OCI-LY7 (cell line): ENCODE data around the gene PIP4K2A. TPM values are rescaled to one million over a fixed set of nuclear protein-coding genes. Genes with fewer than 3 reads are reported as not detected.

Experiments
- BruUV-seq: library from RNA; stranded (reverse); fragments of 400-500 nt; replicated peaks from 2 replicates; lab custom pipeline; 2021; lab: Mats Ljungman, UMichigan
- CTCF ChIA-PET: fragments of 300-600 bp; sonication (Branson Sonifier 250); formaldehyde crosslinking; loops from one replicate; lab custom pipeline; 2022; ENCODE audit warnings: antibody characterized with exemption; ENCODE audit not compliant: unreplicated experiment; lab: Charles Lee
- POLR2A ChIA-PET: fragments of 300-600 bp; sonication (Branson Sonifier 250); formaldehyde crosslinking; loops from one replicate; lab custom pipeline; 2022; ENCODE audit warnings: antibody characterized with exemption; lab: Charles Lee
- DNase-seq: peaks from one replicate; pipeline ENCODE4 v3.0.0-alpha.2; 2015; ENCODE audit warnings: low spot score
- H2AFZ ChIP-seq: fragments of 200-600 bp; sonication (generic), shearing (Covaris generic); 2 replicates; pipeline ENCODE4 v1.6.1; 2014; ENCODE audit warnings: mild to moderate bottlenecking, antibody characterized with exemption, low read length, moderate library complexity
- H3K27ac ChIP-seq: fragments of 200-600 bp; sonication (generic); 2 replicates; pipeline ENCODE4 v1.5.1; 2014; ENCODE audit warnings: mixed run types, low read depth, mild to moderate bottlenecking, moderate library complexity, low read length, inconsistent platforms; ENCODE audit not compliant: poor library complexity, severe bottlenecking
- H3K36me3 ChIP-seq: fragments of 200-600 bp; sonication (generic); 2 replicates; pipeline ENCODE4 v1.6.1; 2014; ENCODE audit warnings: mild to moderate bottlenecking, antibody characterized with exemption, low read length, moderate library complexity, mixed read lengths; ENCODE audit not compliant: insufficient read depth
- H3K4me1 ChIP-seq: fragments of 200-600 bp; sonication (generic); 2 replicates; pipeline ENCODE4 v1.5.1; 2014; ENCODE audit warnings: mild to moderate bottlenecking, low read length; ENCODE audit not compliant: insufficient read depth, poor library complexity, severe bottlenecking
- H3K4me2 ChIP-seq: fragments of 200-600 bp; sonication (generic); 2 replicates; pipeline ENCODE4 v1.6.1; 2014; ENCODE audit warnings: mild to moderate bottlenecking, low read length
- H3K4me3 ChIP-seq: fragments of 200-600 bp; sonication (generic); 2 replicates; pipeline ENCODE4 v1.5.1; 2014; ENCODE audit warnings: mild to moderate bottlenecking, low read depth, low read length; ENCODE audit not compliant: poor library complexity, severe bottlenecking
- H3K79me2 ChIP-seq: fragments of 200-600 bp; sonication (generic); 2 replicates; pipeline ENCODE4 v1.6.1; 2016; ENCODE audit warnings: low read depth, mild to moderate bottlenecking, low read length, moderate library complexity, mixed read lengths; ENCODE audit not compliant: insufficient read depth
- H3K9me2 ChIP-seq: fragments of 200-600 bp; sonication (generic); 2 replicates; pipeline ENCODE4 v1.6.1; 2016; ENCODE audit warnings: mild to moderate bottlenecking, low read length, mixed read lengths; ENCODE audit not compliant: insufficient read depth
- H3K9me3 ChIP-seq: fragments of 200-600 bp; sonication (generic); 2 replicates; pipeline ENCODE4 v1.6.1; 2014; ENCODE audit warnings: mild to moderate bottlenecking, mixed run types, low read length, mixed read lengths
- H4K20me1 ChIP-seq: fragments of 200-600 bp; sonication (generic); 2 replicates; pipeline ENCODE4 v1.6.1; 2014; ENCODE audit warnings: mild to moderate bottlenecking, antibody characterized with exemption, low read length, moderate library complexity, mixed read lengths; ENCODE audit not compliant: insufficient read depth
- EZH2phosphoT487 ChIP-seq: fragments of 200-600 bp; sonication (generic); IDR thresholded peaks from 2 replicates; pipeline ENCODE4 v1.6.1; 2018; ENCODE audit warnings: low read depth, borderline replicate concordance, mild to moderate bottlenecking, mixed run types, antibody characterized with exemption, low read length, moderate library complexity, mixed read lengths
- intact Hi-C: fragments of 100-400 bp; cut with micrococcal nuclease; formaldehyde crosslinking; loops from one replicate; pipeline ENCODE4 v1.10.0; 2022; ENCODE audit not compliant: unreplicated experiment
- total RNA-seq, 2 experiments: library from RNA; depleted of rRNA in 1 of 2; stranded (reverse); fragments of >200 nt in 1 of 2; shearing (Covaris generic) in 1 of 2; gene quantifications; 2 replicates each; pipeline ENCODE4 v1.2.3, GENCODE V29; 2014 to 2022
- TF ChIP-seq, protein P1 (sequence below): fragments of 200-600 bp; sonication (generic); conservative IDR thresholded peaks from 2 replicates; pipeline ENCODE4 v1.5.1; 2014; ENCODE audit warnings: mild to moderate bottlenecking, antibody characterized with exemption, low read length, moderate library complexity, mixed read lengths

PIP4K2A gene
- total RNA-seq, 2 experiments from 2014 or later: 32.5 to 42.6 TPM

- ChIA-PET CTCF (no interaction called here), POLR2A (interaction anchor here (0.6 to 1.6 kb wide), 3 partner anchors 17 to 664 kb away, joined by 3 to 4 read pairs (median 3); no protein-coding TSS in a partner anchor)
- intact Hi-C loops: no loop called here
- Histone ChIP-seq H3K27ac (no peak overlapping the region), H2AFZ (no peak overlapping the region), H3K9me2 (no peaks in the 10 kb centered on the region), H3K79me2 (peaks cover 30% of the 10 kb centered on the region; the same call in 1 of the 2 replicates), H3K4me3 (no peak overlapping the region), H3K4me1 (peaks cover 4% of the 10 kb centered on the region), H4K20me1 (peaks cover 38% of the 10 kb centered on the region; the same call in 1 of the 2 replicates), H3K36me3 (no peaks in the 10 kb centered on the region), H3K4me2 (no peak overlapping the region), H3K9me3 (no peaks in the 10 kb centered on the region)
- TF ChIP-seq, protein P1, sequence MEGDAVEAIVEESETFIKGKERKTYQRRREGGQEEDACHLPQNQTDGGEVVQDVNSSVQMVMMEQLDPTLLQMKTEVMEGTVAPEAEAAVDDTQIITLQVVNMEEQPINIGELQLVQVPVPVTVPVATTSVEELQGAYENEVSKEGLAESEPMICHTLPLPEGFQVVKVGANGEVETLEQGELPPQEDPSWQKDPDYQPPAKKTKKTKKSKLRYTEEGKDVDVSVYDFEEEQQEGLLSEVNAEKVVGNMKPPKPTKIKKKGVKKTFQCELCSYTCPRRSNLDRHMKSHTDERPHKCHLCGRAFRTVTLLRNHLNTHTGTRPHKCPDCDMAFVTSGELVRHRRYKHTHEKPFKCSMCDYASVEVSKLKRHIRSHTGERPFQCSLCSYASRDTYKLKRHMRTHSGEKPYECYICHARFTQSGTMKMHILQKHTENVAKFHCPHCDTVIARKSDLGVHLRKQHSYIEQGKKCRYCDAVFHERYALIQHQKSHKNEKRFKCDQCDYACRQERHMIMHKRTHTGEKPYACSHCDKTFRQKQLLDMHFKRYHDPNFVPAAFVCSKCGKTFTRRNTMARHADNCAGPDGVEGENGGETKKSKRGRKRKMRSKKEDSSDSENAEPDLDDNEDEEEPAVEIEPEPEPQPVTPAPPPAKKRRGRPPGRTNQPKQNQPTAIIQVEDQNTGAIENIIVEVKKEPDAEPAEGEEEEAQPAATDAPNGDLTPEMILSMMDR: no peak
- BruUV-seq: no TSS peak
- no peak for DNase-seq
Measured at GRCh38 chr10:22698941-22699440, 15.4 kb downstream of the PIP4K2A start.

DNA sequence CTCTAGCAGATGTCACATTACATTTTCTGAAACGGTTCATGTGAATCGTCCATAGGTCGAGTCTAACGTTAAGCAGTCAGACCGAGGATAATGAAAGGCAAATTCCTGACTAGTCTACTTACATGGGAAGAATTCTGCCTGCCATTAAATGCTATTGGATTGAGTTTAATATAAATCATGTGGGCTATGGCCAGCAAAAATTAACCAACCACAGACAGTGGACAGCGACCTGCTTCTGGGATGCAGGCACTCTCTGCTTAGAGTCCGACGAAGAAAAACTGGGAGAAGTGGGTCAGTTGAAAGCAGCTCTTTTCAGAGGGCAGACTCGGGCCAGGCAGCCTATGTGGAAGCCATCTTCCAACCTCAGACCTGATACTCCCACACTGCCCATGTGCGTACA is 16.6 kb downstream of the PIP4K2A start:
- Histone ChIP-seq H3K9me3 (no peaks in the 10 kb centered on the region), H3K4me1 (peaks cover 4% of the 10 kb centered on the region), H3K79me2 (peaks cover 29% of the 10 kb centered on the region; the same call in 1 of the 2 replicates), H3K36me3 (no peaks in the 10 kb centered on the region), H4K20me1 (peaks cover 39% of the 10 kb centered on the region; the same call in 1 of the 2 replicates), H3K9me2 (no peaks in the 10 kb centered on the region), H3K27ac (no peak overlapping the region), H3K4me3 (no peak overlapping the region), H2AFZ (no peak overlapping the region), H3K4me2 (no peak overlapping the region)
- TF ChIP-seq, protein P1: no peak
- no peak for TF ChIP-seq EZH2phosphoT487
- no TSS peak for BruUV-seq
- intact Hi-C loops: no loop called here
- CTCF ChIA-PET: no interaction called here
- POLR2A ChIA-PET: no interaction called here
- DNase-seq: no peak

DNA sequence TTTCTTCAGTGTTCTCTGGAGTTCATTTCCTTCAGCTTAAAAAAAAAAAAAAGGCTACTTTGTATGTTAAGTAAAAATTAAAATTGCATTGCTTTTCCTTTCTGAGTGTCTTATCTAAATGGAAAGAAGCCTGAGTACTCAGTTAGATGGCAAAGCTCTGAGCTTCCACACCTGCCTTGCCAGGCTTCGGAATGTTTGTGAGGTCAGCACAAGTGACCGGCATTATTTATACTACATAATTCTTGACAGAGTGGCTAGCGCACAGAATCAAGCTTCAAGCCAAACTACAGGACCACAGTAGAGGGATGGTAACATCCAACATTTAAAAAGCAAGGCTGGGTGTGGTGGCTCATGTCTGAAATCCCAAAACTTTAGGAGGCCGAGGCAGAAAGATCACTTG is 17.3 kb downstream of the PIP4K2A start:
- Histone ChIP-seq H2AFZ (no peak overlapping the region), H3K4me1 (peaks cover 4% of the 10 kb centered on the region), H3K36me3 (no peaks in the 10 kb centered on the region), H4K20me1 (peaks cover 39% of the 10 kb centered on the region; the same call in 1 of the 2 replicates), H3K79me2 (peaks cover 25% of the 10 kb centered on the region; the same call in 1 of the 2 replicates), H3K27ac (no peak overlapping the region), H3K9me2 (no peaks in the 10 kb centered on the region), H3K9me3 (no peaks in the 10 kb centered on the region), H3K4me3 (no peak overlapping the region), H3K4me2 (no peak overlapping the region)
- no TSS peak for BruUV-seq
- POLR2A ChIA-PET: interaction anchor here (0.6 to 1.3 kb wide), 4 partner anchors 18 to 333 kb away, joined by 3 to 4 read pairs (median 3); no protein-coding TSS in a partner anchor
- TF ChIP-seq EZH2phosphoT487: no peak
- TF ChIP-seq, protein P1: no peak
- intact Hi-C loops: no loop called here
- CTCF ChIA-PET: interaction anchor here (0.6 kb wide), 1 partner anchor 19 kb away, joined by 3 read pairs; no protein-coding TSS in a partner anchor
- DNase-seq: no peak
